Kidney (tissue), 14 donors: ENCODE results near the gene FHL2. TPM values are rescaled to one million over a fixed set of nuclear protein-coding genes. Genes with fewer than 3 reads are reported as not detected.
"Not testable (repeated sequence)": the region's sequence is repeated elsewhere in the genome, so short reads cannot be mapped to it uniquely, and the experiment has no call there.

Experiments
- DNase-seq, 5 donors: peaks; one replicate each; pipeline ENCODE4 v3.0.0-alpha.2; 2013 to 2020
- FAIRE-seq: peaks from 2 replicates; lab custom pipeline; 2012; peaks lifted over from hg19 to GRCh38; lab: Jason Lieb, UNC
- H3K27ac ChIP-seq, 2 donors: one replicate each; pipeline ENCODE4 v1.7.0; 2013; ENCODE audit warnings: low read depth in 2 of 2, low read length in 2 of 2, inconsistent platforms in 1 of 2
- H3K27me3 ChIP-seq: one replicate; pipeline ENCODE4 v1.7.1; 2013; ENCODE audit warnings: low read length, inconsistent platforms; ENCODE audit not compliant: control insufficient read depth, insufficient read depth
- H3K36me3 ChIP-seq, 3 donors: one replicate each; pipeline versions ENCODE4 v1.7.0 to v1.7.1; 2013; ENCODE audit warnings: low read length in 3 of 3, control low read depth in 1 of 3, inconsistent platforms in 1 of 3; ENCODE audit not compliant: insufficient read depth in 3 of 3, control insufficient read depth in 2 of 3
- H3K4me1 ChIP-seq, 3 donors: one replicate each; pipeline versions ENCODE4 v1.7.0 to v1.7.1; 2013; ENCODE audit warnings: low read length in 3 of 3, inconsistent platforms in 1 of 3, low read depth in 1 of 3; ENCODE audit not compliant: control insufficient read depth in 2 of 3, insufficient read depth in 2 of 3
- H3K4me3 ChIP-seq, 3 donors: one replicate each; pipeline versions ENCODE4 v1.7.0 to v1.8.1; 2013; ENCODE audit warnings: low read length in 3 of 3, control low read depth in 1 of 3, inconsistent platforms in 1 of 3
- H3K9ac ChIP-seq, 3 donors: one replicate each; pipeline versions ENCODE4 v1.7.0 to v1.7.1; 2013; ENCODE audit warnings: low read length in 3 of 3, control low read depth in 1 of 3, inconsistent platforms in 1 of 3
- H3K9me3 ChIP-seq, 3 donors: one replicate each; pipeline versions ENCODE4 v1.7.0 to v1.7.1; 2013; ENCODE audit warnings: low read length in 3 of 3, control low read depth in 1 of 3, inconsistent platforms in 1 of 3; ENCODE audit not compliant: control insufficient read depth in 2 of 3, insufficient read depth in 1 of 3
- intact Hi-C: fragments of 100-400 bp; cut with DNase I; formaldehyde crosslinking; loops from one replicate; pipeline ENCODE4 v1.11.1; 2022
- polyA plus RNA-seq: library from polyadenylated mRNA; stranded (reverse); fragments of 350-450 nt; fragmentation: Illumina TruSeq; extraction: RNeasy Lipid Tissue Mini Kit (QIAGEN cat#74804); gene quantifications from one replicate; pipeline ENCODE4 v1.2.3, GENCODE V29; 2014; ENCODE audit warnings: low read depth, low replicate concordance; ENCODE audit not compliant: insufficient read depth
- total RNA-seq: library from RNA; stranded (reverse); fragmentation: NEBNext Ultra II Directional; extraction: Animal tissue kit (Norgen Biotek cat#: 25700); gene quantifications from one replicate; pipeline ENCODE4 v1.2.1, GENCODE V29; 2021
- TF ChIP-seq, protein P1 (sequence below): IDR thresholded peaks from 3 replicates; pipeline ENCODE4 v1.5.1; 2012; ENCODE audit warnings: mild to moderate bottlenecking, moderate library complexity, borderline replicate concordance; ENCODE audit not compliant: insufficient read depth; ENCODE audit errors: extremely low read depth
- donor health status: control.
- donor health status: control.
- donor health status: control.
- donor health status: control.
- donor health status: control.
- donor health status: DM: yes; HTN: yes; CAD: no.
- donor health status: Normal renal cell carcinoma (clear cell type).

Gene FHL2
- total and polyA plus RNA-seq, 2 donors from 2014 or later, result 23.4 to 75.9 TPM

- H3K27ac ChIP-seq, result no peak overlapping the region
- no peaks in the 10 kb centered on the region for H3K9me3 ChIP-seq
- DNase-seq, result no peak
These were observed 27.9 kb upstream of the FHL2 start for GRCh38 chr2:105426626-105427292.

DNA sequence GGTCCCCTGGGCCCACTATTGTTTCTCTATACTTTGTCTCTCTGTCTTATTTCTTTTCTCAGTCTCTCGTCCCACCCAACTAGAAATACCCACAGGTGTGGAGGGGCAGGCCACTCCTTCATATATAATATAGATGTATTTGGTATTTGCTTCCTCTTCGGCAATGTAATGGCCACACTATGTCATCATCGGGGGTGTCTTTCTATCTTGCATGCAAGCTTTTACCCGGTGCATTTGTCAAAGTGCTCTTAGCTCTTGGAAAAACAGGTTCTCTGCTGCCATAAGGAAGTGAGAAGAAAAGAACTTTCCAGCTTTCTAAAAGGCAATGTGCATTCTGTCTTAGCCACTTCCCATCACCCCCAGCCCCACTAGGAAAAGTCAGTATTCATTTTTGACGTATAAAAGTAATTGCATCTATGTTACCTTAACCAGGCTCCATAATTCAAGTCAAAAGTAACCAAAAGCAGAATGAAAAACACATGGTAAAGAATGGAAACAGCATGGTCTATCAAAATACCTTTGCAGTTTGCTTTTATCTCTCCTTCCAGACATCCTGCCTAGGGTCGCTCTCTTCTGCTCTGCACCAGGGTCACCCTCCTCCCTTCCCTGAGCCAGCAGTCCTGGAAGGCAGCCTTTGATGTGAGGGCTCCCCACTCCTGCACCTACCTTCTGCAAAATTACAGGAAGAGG is 27.2 kb upstream of the FHL2 start:
- no peak for FAIRE-seq
- TF ChIP-seq, protein P1, sequence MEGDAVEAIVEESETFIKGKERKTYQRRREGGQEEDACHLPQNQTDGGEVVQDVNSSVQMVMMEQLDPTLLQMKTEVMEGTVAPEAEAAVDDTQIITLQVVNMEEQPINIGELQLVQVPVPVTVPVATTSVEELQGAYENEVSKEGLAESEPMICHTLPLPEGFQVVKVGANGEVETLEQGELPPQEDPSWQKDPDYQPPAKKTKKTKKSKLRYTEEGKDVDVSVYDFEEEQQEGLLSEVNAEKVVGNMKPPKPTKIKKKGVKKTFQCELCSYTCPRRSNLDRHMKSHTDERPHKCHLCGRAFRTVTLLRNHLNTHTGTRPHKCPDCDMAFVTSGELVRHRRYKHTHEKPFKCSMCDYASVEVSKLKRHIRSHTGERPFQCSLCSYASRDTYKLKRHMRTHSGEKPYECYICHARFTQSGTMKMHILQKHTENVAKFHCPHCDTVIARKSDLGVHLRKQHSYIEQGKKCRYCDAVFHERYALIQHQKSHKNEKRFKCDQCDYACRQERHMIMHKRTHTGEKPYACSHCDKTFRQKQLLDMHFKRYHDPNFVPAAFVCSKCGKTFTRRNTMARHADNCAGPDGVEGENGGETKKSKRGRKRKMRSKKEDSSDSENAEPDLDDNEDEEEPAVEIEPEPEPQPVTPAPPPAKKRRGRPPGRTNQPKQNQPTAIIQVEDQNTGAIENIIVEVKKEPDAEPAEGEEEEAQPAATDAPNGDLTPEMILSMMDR, result no peak
- no peak overlapping the region for H3K4me3 ChIP-seq
- H3K4me1 ChIP-seq, result no peaks in the 10 kb centered on the region
- H3K27me3 ChIP-seq, result no peaks in the 10 kb centered on the region
- no peak overlapping the region for H3K9ac ChIP-seq
- no peaks in the 10 kb centered on the region for H3K36me3 ChIP-seq
- intact Hi-C loops, result no loop called here
- no peak for DNase-seq
- no peak overlapping the region for H3K27ac ChIP-seq
- no peaks in the 10 kb centered on the region for H3K9me3 ChIP-seq

More at GRCh38 chr2:105426626-105427292, 27.9 kb upstream of the FHL2 start:
- Histone ChIP-seq H3K4me3 (no peak overlapping the region), H3K9ac (no peak overlapping the region), H3K27me3 (no peaks in the 10 kb centered on the region), H3K36me3 (no peaks in the 10 kb centered on the region), H3K4me1 (no peaks in the 10 kb centered on the region)
- TF ChIP-seq, protein P1, result no peak
- intact Hi-C loops, result no loop called here
- FAIRE-seq, result no peak

DNA sequence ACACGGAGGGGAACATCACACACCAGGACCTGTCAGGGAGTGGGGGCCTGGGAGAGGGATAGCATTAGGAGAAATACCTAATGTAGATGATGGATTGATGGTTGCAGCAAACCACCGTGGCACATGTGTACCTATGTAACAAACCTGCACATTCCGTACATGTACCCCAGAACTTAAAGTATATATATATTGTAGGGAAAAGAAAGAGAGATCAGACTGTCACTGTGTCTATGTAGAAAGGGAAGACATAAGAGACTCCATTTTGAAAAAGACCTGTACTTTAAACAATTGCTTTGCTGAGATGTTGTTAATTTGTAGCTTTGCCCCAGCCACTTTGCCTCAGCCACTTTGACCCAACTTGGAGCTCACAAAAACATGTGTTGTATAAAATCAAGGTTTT is 26.0 kb upstream of the FHL2 start:
- DNase-seq, H3K4me3 ChIP-seq, FAIRE-seq, H3K36me3 ChIP-seq, H3K4me1 ChIP-seq, H3K27ac ChIP-seq, H3K9me3 ChIP-seq, H3K9ac ChIP-seq, H3K27me3 ChIP-seq, intact Hi-C loops: not testable (repeated sequence)

- Histone ChIP-seq H3K27ac (no peak overlapping the region), H3K36me3 (no peaks in the 10 kb centered on the region), H3K27me3 (no peaks in the 10 kb centered on the region), H3K9me3 (no peaks in the 10 kb centered on the region), H3K4me1 (peaks cover 0 to 4% (median 0%) of the 10 kb centered on the region in 3 donors), H3K4me3 (no peak overlapping the region), H3K9ac (no peak overlapping the region)
- FAIRE-seq (no peak), DNase-seq (no peak)
- intact Hi-C loops, result no loop called here
- TF ChIP-seq, protein P1, result no peak
These were observed 23.9 kb upstream of the FHL2 start for GRCh38 chr2:105422801-105423200.
